Stimulated activated CD8-positive, alpha-beta memory T cell treated with anti-CD3 and anti-CD28 coated beads, Interleukin-2, amount 100 ng/mL, for 1 hour (primary cell): ENCODE results near the gene EMX2.
"Not testable (repeated sequence)": the region's sequence is repeated elsewhere in the genome, so short reads cannot be mapped to it uniquely, and the experiment has no call there.

Experiments
- DNase-seq, 2 donors: peaks; one replicate each; pipeline ENCODE4 v3.0.0-alpha.2; 2020; ENCODE audit warnings: low read depth in 2 of 2

The EMX2 gene

DNA sequence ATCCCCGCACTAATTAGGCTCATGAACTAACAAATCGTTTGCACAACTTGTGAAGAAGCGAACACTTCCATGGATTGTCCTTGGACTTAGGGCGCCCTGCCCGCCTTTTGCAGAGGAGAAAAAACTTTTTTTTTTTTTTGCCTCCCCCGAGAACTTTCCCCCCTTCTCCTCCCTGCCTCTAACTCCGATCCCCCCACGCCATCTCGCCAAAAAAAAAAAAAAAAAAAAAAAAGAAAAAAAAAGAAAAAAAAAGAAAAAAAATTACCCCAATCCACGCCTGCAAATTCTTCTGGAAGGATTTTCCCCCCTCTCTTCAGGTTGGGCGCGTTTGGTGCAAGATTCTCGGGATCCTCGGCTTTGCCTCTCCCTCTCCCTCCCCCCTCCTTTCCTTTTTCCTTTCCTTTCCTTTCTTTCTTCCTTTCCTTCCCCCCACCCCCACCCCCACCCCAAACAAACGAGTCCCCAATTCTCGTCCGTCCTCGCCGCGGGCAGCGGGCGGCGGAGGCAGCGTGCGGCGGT is at the start of gene EMX2:
Gene EMX2, plus strand, starts transcription at position 41 of the 519 bp plus-strand sequence. CDS start 522 bp downstream, outside the sequence.
- no peak for DNase-seq

DNA sequence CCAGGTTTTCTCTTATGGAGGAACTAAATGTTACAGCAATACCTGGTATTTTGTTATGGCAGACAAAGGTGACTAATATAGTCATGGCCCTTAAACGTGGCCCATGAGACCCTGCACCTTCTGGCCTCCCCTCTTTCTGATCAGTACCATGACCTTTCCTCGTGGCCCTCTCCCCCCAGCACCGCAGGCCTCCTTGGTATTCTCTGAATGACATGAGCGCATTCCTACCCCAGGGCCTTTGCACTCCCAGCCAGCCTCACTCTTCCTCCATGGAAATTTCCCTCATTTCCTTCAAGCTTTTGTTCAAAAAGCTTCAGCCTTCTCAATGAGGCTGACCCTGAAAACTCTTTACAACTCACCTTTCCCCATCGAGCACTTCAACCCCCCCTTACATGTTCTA is 46.5 kb upstream of the EMX2 start:
- DNase-seq: no peak

DNA sequence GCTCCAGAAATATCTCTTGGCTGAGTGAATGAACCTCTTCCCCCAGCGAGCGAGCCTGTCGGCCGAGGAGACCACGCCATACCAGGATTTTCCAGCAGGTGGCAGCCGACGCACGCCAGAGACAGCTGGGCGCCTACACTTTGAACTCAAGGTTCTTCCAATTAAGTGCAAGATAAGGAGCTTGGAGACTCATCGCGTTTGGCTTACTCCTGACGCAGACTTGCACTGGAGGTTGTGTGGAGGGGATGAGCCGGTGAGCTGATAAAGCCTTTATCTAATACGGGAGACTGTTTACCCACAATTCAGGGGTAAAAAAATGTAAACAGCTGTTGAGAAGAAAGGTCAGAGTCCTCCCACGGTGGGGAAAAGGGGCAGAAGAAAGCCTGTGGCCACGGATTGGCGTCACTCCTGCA is 45.9 kb upstream of the EMX2 start:
- peak; percentile 31 to 45 for DNase-seq

DNA sequence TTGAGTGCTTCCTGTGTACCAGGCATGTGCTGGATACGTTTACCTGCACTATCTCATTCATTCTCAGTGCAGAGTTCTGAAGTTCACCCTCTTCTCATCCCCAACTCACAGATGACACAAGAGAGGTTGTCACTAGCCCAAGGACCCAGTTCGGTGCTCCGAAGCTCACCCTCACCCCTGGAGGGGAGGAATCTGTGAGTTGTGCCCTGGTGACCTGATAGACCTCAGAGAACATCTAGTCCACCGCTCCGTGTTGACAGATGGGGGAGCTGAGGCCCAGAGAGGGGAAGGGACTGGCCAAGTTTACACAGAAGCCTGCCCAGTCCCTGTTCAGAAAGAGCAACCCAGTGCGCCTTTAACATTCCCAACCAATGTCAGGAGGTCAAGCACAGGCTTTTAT is 44.8 kb upstream of the EMX2 start:
- DNase-seq: no peak

DNA sequence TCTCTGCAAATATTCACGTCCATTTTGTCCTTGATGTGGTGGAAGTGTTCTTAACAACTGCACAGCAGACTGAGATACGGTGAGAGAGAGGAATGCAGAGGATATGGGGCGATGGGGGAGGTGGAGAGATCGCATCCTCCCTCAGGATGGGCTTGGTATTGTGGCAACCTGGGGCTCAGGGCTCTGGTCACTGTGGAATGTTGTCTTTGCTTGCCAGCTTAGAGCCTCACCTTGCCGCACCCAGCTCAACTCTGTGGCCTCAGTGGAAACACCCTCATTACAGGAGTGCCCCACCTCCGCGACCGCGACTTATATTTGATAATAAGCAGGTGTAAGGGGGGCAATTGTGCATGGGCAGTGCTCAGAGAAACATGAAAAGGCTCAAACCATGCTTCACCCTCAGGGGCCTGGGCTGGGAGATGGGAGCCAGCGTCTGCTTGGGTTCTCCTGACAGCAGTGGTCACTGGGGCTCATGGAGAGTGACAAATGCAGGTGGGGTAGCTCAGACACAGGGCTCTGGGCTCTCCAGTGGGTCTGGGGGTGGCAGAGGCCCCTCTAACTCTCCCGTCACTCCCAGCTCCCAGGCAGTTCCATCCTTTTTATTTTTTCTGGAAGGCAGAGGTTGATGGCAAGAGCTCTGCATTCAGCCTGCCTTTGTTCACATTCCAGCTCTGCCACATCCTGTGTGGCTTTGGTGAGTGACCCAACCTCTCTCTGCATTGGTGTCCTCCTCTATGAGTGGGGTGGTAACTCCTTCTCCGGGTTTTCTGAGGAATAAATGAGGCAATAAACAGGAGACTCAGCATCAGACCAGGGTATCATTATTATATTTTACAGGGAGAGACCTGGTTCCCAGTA is 43.1 kb upstream of the EMX2 start:
- no peak for DNase-seq

DNA sequence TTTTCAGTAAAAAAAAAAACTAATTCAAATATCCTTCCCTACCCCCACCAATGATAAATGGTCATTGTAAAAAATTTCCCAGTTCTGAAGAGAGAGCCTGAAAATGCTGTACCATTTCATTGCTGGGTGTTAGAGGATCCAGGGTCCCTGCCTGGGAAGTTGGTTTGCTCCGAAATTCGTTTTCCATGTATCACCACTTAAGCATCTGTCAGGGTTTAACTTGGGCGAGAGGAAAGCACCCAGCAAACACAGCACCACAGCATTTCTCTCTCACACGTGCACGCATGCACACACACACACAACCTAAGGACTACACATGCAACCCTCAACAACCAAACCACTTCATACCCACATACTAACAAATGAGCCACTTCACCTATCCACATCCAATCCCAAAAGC is 42.1 kb upstream of the EMX2 start:
- DNase-seq: no peak

DNA sequence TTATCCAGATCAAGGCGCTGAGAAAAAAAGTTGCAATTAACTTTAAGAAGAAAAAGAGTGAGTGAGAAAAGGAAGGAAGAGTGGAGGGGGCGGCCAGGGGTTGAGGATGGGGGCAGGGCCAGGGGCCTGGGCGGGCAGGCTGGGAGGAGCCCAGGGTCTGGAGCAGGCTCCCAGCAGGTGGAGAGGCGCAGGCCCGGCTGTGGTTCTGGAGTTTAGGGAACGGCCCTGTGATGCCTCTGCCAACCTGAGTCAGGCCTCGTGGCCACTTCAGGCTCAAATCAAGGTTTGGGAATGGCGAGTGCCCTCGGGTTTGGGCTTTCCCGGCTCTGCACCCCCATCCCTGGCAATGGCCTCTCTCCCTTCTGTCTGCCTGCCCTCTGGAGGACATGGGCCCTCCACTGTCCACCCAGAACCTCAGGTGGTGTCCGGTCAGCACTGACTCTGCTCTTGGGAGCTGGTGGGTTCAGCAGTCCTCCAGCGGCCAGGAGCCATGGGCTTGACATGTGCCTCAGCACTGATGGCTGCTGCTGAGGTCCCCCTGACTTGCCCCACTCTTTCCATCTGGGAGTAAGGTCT is 41.0 kb upstream of the EMX2 start:
- DNase-seq: no peak

DNA sequence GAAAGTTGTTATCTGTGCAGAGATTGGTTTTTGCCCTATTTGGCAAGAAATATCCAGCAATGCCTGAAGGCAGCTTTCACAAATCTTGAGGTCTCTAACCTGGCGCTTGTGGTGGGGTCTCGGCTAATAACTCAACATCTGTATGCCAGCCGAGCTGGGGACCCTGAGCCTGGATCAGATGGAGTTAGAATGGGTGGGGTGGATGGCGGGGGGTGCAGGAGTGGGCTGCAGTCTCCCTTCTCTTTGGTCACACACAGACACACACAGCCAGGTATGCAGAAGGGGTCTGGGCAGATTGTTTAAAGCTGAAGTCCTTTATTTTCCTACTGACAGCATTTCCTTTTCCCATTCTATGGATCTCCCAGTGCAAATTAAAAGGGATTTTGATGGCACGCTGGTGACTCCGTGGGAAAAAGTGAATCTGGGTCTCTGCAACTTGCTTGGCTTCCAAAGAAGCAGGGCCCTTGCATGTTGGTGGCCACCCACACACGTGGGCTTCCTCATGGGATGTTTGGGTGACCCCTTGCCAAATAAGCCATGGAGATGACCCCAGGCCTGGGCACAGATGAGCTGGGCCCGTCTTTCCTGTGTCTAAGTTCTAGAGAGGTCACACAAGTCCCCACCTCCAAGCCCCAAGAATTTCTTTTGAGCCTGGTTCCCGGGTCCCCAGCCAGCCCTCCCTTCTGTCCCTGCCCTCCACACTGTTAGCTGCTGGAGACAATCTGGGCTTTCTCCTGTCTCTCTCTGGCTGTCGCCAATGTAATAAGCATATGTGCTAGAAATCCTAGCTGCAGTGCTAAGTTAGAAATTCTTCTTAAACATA is 39.9 kb upstream of the EMX2 start:
- no peak for DNase-seq

DNA sequence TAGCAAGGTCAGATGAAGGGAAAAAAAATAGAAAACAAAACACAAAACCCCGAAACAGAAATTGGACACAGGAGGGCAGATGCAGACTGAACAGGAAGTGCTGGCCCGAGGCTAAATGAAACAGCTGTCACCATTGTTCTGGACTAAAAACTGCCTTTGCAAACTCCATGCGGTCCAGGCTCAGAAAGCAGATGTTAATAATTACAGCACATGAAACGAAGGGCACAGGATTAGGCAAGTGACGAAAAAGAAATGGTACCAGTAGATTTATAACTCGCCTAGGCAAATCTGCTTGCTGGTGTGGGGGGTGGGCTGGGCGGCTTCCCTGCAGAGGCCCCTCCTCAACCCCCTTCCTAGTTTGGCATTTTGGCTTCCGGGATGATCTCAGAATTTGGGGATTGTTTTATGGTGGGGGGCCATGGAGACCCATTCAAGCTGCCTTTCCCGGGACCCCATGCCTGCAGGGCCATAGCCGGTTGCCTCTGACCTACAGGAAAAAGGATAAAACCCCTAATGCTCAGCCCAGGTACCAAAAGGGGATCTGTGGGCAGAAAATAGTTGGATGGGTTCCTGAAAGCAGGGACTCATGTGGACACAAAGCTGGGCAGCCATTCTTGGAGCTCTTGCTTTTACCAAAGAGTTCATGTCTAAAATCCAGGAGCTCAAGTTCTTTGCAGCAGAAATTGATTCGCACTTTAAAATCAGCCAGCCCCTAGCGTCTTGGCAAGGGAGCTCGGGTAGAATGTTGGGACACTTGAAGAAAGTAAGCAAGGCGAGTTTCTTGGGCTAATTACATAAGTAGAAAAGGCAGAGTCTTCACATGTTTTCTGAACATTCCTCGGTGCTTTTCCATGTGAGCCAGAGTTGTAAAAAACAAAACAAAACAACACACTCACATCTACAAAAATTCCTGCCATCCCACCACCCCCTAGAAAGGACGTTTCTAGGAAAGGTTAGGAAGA is 39.0 kb upstream of the EMX2 start:
- DNase-seq: no peak

DNA sequence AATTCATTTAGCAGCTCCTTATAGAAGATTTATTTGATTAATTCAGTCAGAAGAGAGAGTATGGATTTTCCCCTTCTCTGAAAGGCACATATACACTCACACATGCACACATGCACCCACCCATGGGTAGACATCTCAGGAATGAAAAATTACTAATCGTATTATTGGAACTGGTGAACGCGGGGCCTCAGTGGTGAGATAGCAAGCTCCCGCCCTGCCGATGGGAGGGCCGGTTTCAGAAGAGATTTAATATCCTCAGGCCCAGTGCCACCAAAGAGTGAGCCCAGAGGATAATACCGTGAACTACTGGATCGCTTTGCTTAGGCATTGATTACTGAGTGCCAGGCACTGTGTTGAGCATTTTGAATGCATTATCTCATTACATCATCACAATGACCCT is 38.0 kb upstream of the EMX2 start:
- no peak for DNase-seq

DNA sequence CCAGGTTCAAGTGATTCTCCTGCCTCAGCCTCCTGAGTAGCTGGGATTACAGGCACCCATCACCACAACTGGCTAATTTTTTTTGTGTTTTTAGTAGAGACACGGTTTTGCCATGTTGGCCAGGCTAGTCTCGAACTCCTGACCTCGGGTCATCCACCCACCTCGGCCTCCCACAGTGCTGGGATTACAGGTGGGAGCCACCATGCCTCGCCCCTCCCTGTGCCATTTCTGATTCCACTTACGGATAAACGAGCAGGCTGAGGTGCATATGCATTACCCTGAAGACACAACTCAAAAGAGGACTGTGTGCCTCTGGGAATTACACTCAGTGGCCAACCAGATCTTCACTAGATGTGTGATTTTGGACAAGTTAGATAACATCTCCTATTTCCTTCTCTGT is 35.5 kb upstream of the EMX2 start:
- not testable (repeated sequence) for DNase-seq

DNA sequence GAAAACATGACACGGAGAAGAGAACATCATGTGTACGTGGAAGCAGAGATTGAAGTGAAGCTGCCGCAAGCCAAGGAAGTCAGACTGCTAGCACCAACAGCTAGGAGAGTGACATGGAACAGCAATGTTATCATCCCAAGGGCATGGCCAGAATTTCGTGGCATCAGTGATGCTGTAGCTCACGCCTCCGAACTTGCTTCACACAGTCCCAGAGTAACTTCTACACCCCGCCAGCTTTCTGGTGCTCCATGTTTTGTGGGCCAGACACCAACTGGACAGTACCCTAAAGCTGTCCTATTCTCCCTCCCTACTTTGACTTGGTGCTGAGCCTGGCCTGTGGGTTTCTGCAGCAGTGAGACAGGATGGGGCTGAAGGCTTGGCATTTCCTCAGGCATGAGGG is 33.0 kb upstream of the EMX2 start:
- DNase-seq: no peak

DNA sequence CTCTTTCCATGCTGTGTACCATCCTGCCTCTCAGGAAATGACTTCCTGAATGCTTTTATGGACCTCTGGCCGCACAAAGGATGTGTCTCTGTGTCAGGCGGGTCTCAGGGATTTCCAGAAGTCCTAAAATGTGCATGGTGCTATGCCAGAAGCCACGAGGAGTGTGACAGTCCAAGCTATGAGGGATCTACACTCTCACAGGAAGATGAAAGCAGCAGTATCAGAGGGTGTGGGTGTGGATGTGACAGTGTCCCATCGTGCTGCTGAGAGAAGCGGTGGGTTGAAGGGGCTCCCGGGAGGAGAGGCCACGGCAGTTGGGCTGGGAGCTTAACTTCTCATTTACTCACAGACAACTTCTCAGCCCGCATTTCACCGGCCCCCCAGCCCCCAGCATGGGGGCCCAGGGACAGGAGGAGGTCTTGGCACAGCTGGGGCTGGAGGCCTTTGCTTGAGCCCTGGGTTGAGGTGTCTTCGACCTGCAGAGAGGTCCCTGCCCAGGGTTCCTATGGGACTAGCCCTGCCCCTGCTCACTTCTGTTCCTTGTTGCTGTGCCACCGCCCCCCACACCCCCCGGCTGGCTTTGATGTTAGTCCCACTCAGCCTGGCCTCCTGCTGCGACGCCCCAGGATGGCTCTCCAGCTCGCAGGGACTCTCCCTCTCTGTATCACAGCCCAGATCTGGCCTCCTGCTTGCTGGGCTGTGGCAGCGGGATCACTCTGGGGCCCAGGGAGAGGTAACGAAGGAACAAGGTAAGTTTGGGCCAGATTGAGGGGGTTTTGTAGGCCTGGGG is 30.8 kb upstream of the EMX2 start:
- no peak for DNase-seq

DNA sequence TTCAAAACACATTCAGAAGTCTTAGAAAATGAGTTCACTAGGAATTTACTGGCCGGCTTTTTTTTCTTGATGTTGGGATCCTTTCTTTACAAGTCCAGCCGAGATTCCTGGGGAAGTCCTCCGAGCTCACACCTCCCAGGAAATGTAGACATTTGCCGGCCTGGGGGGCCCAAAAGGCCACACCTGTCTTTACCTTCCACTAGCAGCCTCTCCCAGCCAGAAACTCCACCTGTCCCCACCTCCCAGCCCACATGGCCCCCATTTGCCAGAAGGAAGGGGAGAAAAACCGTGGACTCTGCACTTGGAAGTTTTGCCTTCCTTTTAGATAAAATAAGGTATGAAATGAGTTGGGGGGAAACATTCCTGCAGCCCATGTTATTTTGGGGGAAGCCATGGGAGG is 27.6 kb upstream of the EMX2 start:
- no peak for DNase-seq

DNA sequence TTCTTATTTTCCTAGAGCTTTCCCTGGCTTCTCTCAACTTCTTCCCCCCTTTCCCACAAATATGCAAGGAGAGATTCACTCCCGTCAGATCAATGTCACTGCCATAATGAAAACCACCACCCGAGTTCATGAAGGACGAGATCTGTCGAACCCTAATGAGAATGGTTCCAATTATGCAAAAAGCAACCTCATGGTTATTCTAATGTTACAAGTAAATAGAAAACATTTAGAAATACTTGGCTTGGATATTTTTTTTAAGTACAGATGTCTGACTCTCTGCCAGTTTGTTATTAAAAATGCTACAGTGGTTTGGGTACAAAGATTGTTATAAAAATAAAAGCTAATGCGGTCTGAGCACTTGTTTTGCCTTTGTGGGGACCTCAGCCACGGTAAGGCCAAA is 25.9 kb upstream of the EMX2 start:
- no peak for DNase-seq

DNA sequence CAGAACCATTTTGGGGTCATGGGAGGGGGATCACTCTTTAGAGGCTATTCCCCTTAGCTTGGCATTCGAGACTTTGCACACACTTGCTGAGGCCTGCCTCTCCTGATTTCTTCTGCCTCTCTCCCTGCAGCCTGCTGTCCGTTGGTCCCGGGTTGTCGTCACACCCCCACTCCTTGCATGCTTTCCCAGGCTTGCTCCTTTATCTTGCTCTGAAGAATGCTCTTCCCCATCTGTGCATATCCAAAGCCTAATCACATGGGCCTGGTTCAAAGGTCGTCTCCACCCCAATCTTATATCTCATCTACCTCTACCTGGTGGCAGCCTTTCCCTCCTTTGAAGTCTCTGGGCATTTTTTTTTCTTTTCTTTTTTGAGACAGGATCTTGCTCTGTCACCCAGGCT is 24.3 kb upstream of the EMX2 start:
- DNase-seq: no peak

DNA sequence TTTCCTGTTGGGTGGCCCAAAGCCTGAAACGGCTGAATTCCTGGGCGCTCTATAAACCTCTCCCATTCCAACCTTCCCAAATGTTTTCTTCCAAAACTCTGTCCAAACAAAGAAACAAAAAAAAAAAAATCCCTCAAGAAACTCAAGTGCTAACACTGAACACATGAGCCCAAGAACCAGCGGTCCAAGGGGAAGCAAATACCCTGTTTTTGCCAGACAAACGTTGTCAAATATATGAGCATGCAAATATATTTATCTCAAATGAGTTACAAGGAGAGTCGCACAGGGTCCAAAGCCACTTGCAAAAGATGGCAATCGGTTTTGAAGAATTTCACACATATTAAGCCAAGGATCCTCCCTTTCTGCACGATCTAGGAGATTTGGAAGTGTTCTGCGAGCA is 23.3 kb upstream of the EMX2 start:
- no peak for DNase-seq

DNA sequence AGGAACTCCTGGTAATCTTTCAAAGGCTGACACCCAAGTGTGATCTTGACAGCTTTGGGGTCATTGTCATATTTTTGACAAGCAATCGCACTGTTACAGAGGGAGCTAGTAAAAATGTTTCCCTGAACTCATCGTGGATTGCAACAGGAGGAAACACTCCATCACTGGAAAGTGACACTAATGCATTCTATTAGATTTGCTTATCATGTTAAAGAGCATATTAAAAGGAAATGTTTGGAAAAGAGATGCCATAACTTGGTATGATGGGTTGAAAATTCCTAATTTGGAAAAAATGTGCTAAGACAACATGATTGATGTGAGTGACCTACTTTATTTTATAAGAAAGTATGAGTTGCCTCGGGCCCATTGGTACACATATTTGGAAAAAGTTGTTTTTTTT is 22.7 kb upstream of the EMX2 start:
- no peak for DNase-seq

DNA sequence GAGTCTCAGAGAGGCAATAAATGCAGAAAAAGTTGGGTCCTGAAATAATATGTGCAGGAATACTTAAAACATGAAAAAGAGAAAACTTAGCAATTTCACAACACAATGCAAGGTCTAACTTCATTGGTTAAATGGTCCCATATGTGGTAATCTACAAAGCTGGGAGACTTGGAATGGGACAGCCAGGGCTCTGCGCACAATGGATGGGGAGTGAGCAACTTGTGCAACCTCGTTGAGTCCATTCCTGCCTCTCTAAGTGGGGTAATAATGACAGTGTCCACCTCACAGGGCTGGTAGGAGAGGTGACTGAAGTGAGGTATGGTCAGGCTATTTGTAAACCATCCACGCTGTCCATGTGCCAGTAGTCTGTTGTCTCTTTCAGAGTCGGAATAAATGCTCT is 11.8 kb upstream of the EMX2 start:
- no peak for DNase-seq

DNA sequence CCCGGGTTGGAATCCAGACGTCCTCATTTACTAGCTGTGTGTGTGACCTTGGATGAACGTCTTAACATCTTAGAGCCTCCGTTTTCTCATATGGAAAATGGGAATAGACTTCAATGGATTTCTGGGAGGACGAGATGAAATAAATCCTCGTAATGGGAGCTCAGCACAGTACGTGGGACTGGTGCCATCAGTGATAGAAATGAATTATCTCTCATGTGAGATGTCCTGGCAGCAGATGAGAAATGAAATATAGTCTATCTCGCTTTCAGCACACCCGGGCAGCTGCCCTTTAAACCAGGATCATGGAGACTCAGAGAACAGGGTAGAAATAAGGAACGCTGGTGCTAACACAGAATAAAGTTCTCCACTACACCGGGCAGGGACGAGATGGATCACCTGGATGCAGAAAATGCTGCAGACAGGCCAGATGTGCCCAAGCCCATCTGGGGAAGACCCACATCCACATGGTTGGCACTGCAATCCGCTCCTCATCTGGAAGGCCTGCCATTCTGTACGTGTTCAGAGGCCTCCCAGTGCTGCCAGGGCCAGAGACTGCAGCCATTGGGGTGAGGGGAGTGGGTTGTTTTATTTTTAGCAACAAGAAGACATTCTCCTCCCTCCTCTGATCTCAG is 11.1 kb upstream of the EMX2 start:
- DNase-seq: no peak
